Measurements from ENCODE around the gene RAB8A. TPM values are rescaled to one million over a fixed set of nuclear protein-coding genes. Genes with fewer than 3 reads are reported as not detected.

RAB8A gene
- total RNA-seq, 1 experiment from 2014 or later, result 74.0 TPM

- ATAC-seq (no peak), DNase-seq (ENCODE audit: low spot score) (no peak)
- no peaks in the 10 kb centered on the region for H3K9me3 Mint-ChIP-seq
- CTCF ChIA-PET, result interaction anchor here (1.3 kb wide), 1 partner anchor 72 kb away, joined by 3 read pairs; no protein-coding TSS in a partner anchor
- H3K36me3 Mint-ChIP-seq, result peaks cover 17% of the 10 kb centered on the region
- peak overlapping the region; percentile 49 for H3K4me3 Mint-ChIP-seq
- H3K27ac Mint-ChIP-seq, result no peak overlapping the region; the same call in 1 of the 2 replicates
- TF ChIP-seq ERG (CRISPR knock-in tag; IDR thresholded peaks at IDR 0.05) (no peak), MXD4 (CRISPR knock-in tag; IDR thresholded peaks at IDR 0.05; ENCODE audit: borderline replicate concordance) (no peak), JAZF1 (CRISPR knock-in tag; IDR thresholded peaks at IDR 0.05) (no peak), ZNF671 (CRISPR knock-in tag; IDR thresholded peaks at IDR 0.05) (no peak), PREB (CRISPR knock-in tag; IDR thresholded peaks at IDR 0.05; ENCODE audit: borderline replicate concordance) (no peak), NFE2L1 (CRISPR knock-in tag; IDR thresholded peaks at IDR 0.05) (no peak)
- H3K4me1 Mint-ChIP-seq, result peaks cover 8% of the 10 kb centered on the region
- peaks cover 2% of the 10 kb centered on the region; the same call in 1 of the 2 replicates for H3K27me3 Mint-ChIP-seq (ENCODE audit: low read depth)
- POLR2A ChIA-PET, result no interaction called here
Measured at GRCh38 chr19:16113727-16114126, 2.0 kb downstream of the RAB8A start.

- Mint-ChIP-seq H3K9me3 (no peaks in the 10 kb centered on the region), H3K4me1 (peaks cover 8% of the 10 kb centered on the region), H3K27me3 (ENCODE audit: low read depth) (peaks cover 2% of the 10 kb centered on the region; the same call in 1 of the 2 replicates), H3K4me3 (no peak overlapping the region), H3K36me3 (peaks cover 25% of the 10 kb centered on the region), H3K27ac (no peak overlapping the region)
- ChIA-PET POLR2A (no interaction called here), CTCF (interaction anchor here (1.1 to 1.9 kb wide), 3 partner anchors 43 to 74 kb away, joined by 3 to 6 read pairs (median 4); no protein-coding TSS in a partner anchor)
- TF ChIP-seq MXD4 (CRISPR knock-in tag; IDR thresholded peaks at IDR 0.05; ENCODE audit: borderline replicate concordance) (no peak), FOXK1 (CRISPR knock-in tag; IDR thresholded peaks at IDR 0.05) (no peak), TEAD1 (CRISPR knock-in tag; IDR thresholded peaks at IDR 0.05) (no peak), ATF6 (CRISPR knock-in tag; IDR thresholded peaks at IDR 0.05) (no peak), ERG (CRISPR knock-in tag; IDR thresholded peaks at IDR 0.05) (no peak), OVOL2 (CRISPR knock-in tag; IDR thresholded peaks at IDR 0.05; ENCODE audit: borderline replicate concordance) (no peak), ARID4B (CRISPR knock-in tag; IDR thresholded peaks at IDR 0.05; ENCODE audit: borderline replicate concordance) (no peak), TEAD4 (CRISPR knock-in tag; IDR thresholded peaks at IDR 0.05) (no peak), ESRRA (CRISPR knock-in tag; IDR thresholded peaks at IDR 0.05; ENCODE audit: borderline replicate concordance) (no peak), ETV6 (CRISPR knock-in tag; IDR thresholded peaks at IDR 0.05) (no peak), RELA (CRISPR knock-in tag; IDR thresholded peaks at IDR 0.05; ENCODE audit: borderline replicate concordance) (no peak)
- TF ChIP-seq, protein P1, sequence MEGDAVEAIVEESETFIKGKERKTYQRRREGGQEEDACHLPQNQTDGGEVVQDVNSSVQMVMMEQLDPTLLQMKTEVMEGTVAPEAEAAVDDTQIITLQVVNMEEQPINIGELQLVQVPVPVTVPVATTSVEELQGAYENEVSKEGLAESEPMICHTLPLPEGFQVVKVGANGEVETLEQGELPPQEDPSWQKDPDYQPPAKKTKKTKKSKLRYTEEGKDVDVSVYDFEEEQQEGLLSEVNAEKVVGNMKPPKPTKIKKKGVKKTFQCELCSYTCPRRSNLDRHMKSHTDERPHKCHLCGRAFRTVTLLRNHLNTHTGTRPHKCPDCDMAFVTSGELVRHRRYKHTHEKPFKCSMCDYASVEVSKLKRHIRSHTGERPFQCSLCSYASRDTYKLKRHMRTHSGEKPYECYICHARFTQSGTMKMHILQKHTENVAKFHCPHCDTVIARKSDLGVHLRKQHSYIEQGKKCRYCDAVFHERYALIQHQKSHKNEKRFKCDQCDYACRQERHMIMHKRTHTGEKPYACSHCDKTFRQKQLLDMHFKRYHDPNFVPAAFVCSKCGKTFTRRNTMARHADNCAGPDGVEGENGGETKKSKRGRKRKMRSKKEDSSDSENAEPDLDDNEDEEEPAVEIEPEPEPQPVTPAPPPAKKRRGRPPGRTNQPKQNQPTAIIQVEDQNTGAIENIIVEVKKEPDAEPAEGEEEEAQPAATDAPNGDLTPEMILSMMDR (IDR thresholded peaks at IDR 0.05), result no peak
- DNase-seq (ENCODE audit: low spot score) (no peak), ATAC-seq (no peak)
Measured at GRCh38 chr19:16115301-16116039, 3.8 kb downstream of the RAB8A start.

Measured in WTC11 (cell line).